ENCODE measurements around the gene CRYBB3.
A peak's percentile ranks its signal among the peaks of the same experiment; 100 is the strongest.
"Not testable (repeated sequence)": the region's sequence is repeated elsewhere in the genome, so short reads cannot be mapped to it uniquely, and the experiment has no call there.

The CRYBB3 gene

GRCh38 chr22:25207553-25208157, 8.0 kb downstream of the CRYBB3 start:
- no peak for DNase-seq

GRCh38 chr22:25208328-25208727, 8.7 kb downstream of the CRYBB3 start:
- DNase-seq = no peak

- DNase-seq = no peak
Measured at GRCh38 chr22:25208743-25209505, 9.3 kb downstream of the CRYBB3 start.

- DNase-seq = no peak
Measured at GRCh38 chr22:25210793-25211192, 11.1 kb downstream of the CRYBB3 start.

GRCh38 chr22:25212337-25212736, 12.7 kb downstream of the CRYBB3 start:
- DNase-seq = no peak

- DNase-seq = no peak
Measured at GRCh38 chr22:25213221-25213620, 13.6 kb downstream of the CRYBB3 start.

GRCh38 chr22:25216230-25216629, 16.6 kb downstream of the CRYBB3 start:
- no peak for DNase-seq

GRCh38 chr22:25219211-25219689, 19.6 kb downstream of the CRYBB3 start, which contains the start of gene CRYBB2:
TSS of gene CRYBB2 (plus strand) at chr22:25219639. CDS start at chr22:25221430, 1,791 bp downstream.
- DNase-seq = no peak

GRCh38 chr22:25219948-25220442, 20.3 kb downstream of the CRYBB3 start:
- no peak for DNase-seq

- DNase-seq = no peak
Measured at GRCh38 chr22:25221790-25222189, 22.1 kb downstream of the CRYBB3 start.

- DNase-seq = no peak
Measured at GRCh38 chr22:25223269-25223850, 23.7 kb downstream of the CRYBB3 start.

- DNase-seq = no peak
Measured at GRCh38 chr22:25228822-25229221, 29.2 kb downstream of the CRYBB3 start.

- not testable (repeated sequence) for DNase-seq
Measured at GRCh38 chr22:25230760-25231159, 31.1 kb downstream of the CRYBB3 start.

- no peak for DNase-seq
Measured at GRCh38 chr22:25232301-25232700, 32.6 kb downstream of the CRYBB3 start.

GRCh38 chr22:25233706-25234105, 34.0 kb downstream of the CRYBB3 start:
- DNase-seq = not testable (repeated sequence)

GRCh38 chr22:25235547-25236290, 36.1 kb downstream of the CRYBB3 start:
- peak; percentile 43 for DNase-seq

GRCh38 chr22:25236417-25236816, 36.8 kb downstream of the CRYBB3 start:
- no peak for DNase-seq

GRCh38 chr22:25237503-25237902, 37.8 kb downstream of the CRYBB3 start:
- DNase-seq = no peak

- DNase-seq = not testable (repeated sequence)
Measured at GRCh38 chr22:25238058-25238457, 38.4 kb downstream of the CRYBB3 start.

GRCh38 chr22:25255169-25255568, 55.5 kb downstream of the CRYBB3 start:
- not testable (repeated sequence) for DNase-seq

All from NCI-H226 (cell line).